DOHH2 (cell line): ENCODE measurements around the gene RPL37A.

Experiments used
- H3F3A ChIP-seq: fragments of 200-600 bp; sonication (generic), shearing (Covaris generic); 2 replicates; pipeline ENCODE4 v1.6.0; 2016; ENCODE audit warnings: antibody characterized with exemption, mild to moderate bottlenecking; ENCODE audit not compliant: control insufficient read depth, insufficient read depth
- H3K27ac ChIP-seq: fragments of 200-600 bp; sonication (generic); 2 replicates; pipeline ENCODE4 v1.5.1; 2014; ENCODE audit warnings: low read depth, mild to moderate bottlenecking, low read length, moderate library complexity
- H3K27me3 ChIP-seq: fragments of 200-600 bp; sonication (generic); 2 replicates; pipeline ENCODE4 v1.6.1; 2014; ENCODE audit warnings: mild to moderate bottlenecking, low read length, mixed read lengths; ENCODE audit not compliant: control insufficient read depth
- H3K36me3 ChIP-seq: fragments of 200-600 bp; sonication (generic); 2 replicates; pipeline ENCODE4 v1.6.1; 2014; ENCODE audit warnings: mild to moderate bottlenecking, low read length, moderate library complexity, mixed read lengths; ENCODE audit not compliant: control insufficient read depth
- H3K4me1 ChIP-seq: fragments of 200-600 bp; sonication (generic); 2 replicates; pipeline ENCODE4 v1.6.1; 2014; ENCODE audit warnings: mild to moderate bottlenecking, low read length, mixed read lengths; ENCODE audit not compliant: control insufficient read depth
- H3K4me2 ChIP-seq: fragments of 200-600 bp; sonication (generic); 2 replicates; pipeline ENCODE4 v1.6.0; 2014; ENCODE audit warnings: mild to moderate bottlenecking, low read length, moderate library complexity
- H3K4me3 ChIP-seq: fragments of 200-600 bp; sonication (generic); 2 replicates; pipeline ENCODE4 v1.5.1; 2014; ENCODE audit warnings: mild to moderate bottlenecking, low read length, mixed read lengths
- H3K79me2 ChIP-seq: fragments of 200-600 bp; sonication (generic); 2 replicates; pipeline ENCODE4 v1.6.1; 2014; ENCODE audit warnings: mild to moderate bottlenecking, low read length, mixed read lengths; ENCODE audit not compliant: control insufficient read depth
- H3K9me2 ChIP-seq: fragments of 200-600 bp; sonication (generic); replicated peaks from 2 replicates; pipeline ENCODE4 v1.6.1; 2014; ENCODE audit warnings: mild to moderate bottlenecking, low read length, mixed read lengths; ENCODE audit not compliant: control insufficient read depth
- H3K9me3 ChIP-seq: fragments of 200-600 bp; sonication (generic); 2 replicates; pipeline ENCODE4 v1.6.1; 2014; ENCODE audit warnings: antibody characterized with exemption, low read length, mixed read lengths; ENCODE audit not compliant: control insufficient read depth, insufficient read depth
- H4K20me1 ChIP-seq: fragments of 200-600 bp; sonication (generic); 2 replicates; pipeline ENCODE4 v1.6.0; 2014; ENCODE audit warnings: low read depth, mild to moderate bottlenecking, antibody characterized with exemption, low read length, moderate library complexity; ENCODE audit not compliant: control insufficient read depth, insufficient read depth
- CTCF ChIP-seq: fragments of 200-600 bp; sonication (generic); IDR thresholded peaks from one replicate; pipeline ENCODE4 v1.5.1; 2014; ENCODE audit warnings: antibody characterized with exemption, mild to moderate bottlenecking, low read depth, low read length; ENCODE audit not compliant: poor library complexity, severe bottlenecking
- EZH2phosphoT487 ChIP-seq: fragments of 200-600 bp; sonication (generic); IDR thresholded peaks from 2 replicates; pipeline ENCODE4 v1.6.1; 2017; ENCODE audit warnings: borderline replicate concordance, mild to moderate bottlenecking, antibody characterized with exemption, low read length, moderate library complexity, mixed read lengths

The RPL37A gene

GRCh38 chr2:216535454-216535995 is 36.9 kb downstream of the RPL37A start:
- H3K4me1 ChIP-seq = peaks cover 6% of the 10 kb centered on the region; the same call in 1 of the 2 replicates
- no peaks in the 10 kb centered on the region for H3K79me2 ChIP-seq
- H3K27me3 ChIP-seq = peaks cover 9% of the 10 kb centered on the region
- H3K27ac ChIP-seq = no peak overlapping the region
- H3K36me3 ChIP-seq = no peaks in the 10 kb centered on the region
- no peak overlapping the region for H3K4me2 ChIP-seq
- no peaks in the 10 kb centered on the region for H4K20me1 ChIP-seq
- TF ChIP-seq EZH2phosphoT487 (no peak), CTCF (no peak)
- no peaks in the 10 kb centered on the region for H3K9me2 ChIP-seq
- H3K9me3 ChIP-seq = no peaks in the 10 kb centered on the region
- H3F3A ChIP-seq = no peaks in the 10 kb centered on the region
- H3K4me3 ChIP-seq = no peak overlapping the region

- no peak for TF ChIP-seq EZH2phosphoT487
- no peak overlapping the region for H3K4me2 ChIP-seq
- peaks cover 9% of the 10 kb centered on the region for H3K27me3 ChIP-seq
- no peak overlapping the region for H3K27ac ChIP-seq
- no peaks in the 10 kb centered on the region for H3F3A ChIP-seq
- H3K4me3 ChIP-seq = no peak overlapping the region
- peaks cover 6% of the 10 kb centered on the region; the same call in 1 of the 2 replicates for H3K4me1 ChIP-seq
- no peaks in the 10 kb centered on the region for H4K20me1 ChIP-seq
- H3K9me3 ChIP-seq = no peaks in the 10 kb centered on the region
- H3K79me2 ChIP-seq = no peaks in the 10 kb centered on the region
- H3K36me3 ChIP-seq = no peaks in the 10 kb centered on the region
- H3K9me2 ChIP-seq = no peaks in the 10 kb centered on the region
These were observed 38.1 kb downstream of the RPL37A start for GRCh38 chr2:216536734-216537210.

GRCh38 chr2:216537366-216537765 is 38.7 kb downstream of the RPL37A start:
- TF ChIP-seq EZH2phosphoT487 (no peak), CTCF (no peak)
- Histone ChIP-seq H3K4me1 (peaks cover 6% of the 10 kb centered on the region; the same call in 1 of the 2 replicates), H4K20me1 (no peaks in the 10 kb centered on the region), H3K27me3 (peaks cover 9% of the 10 kb centered on the region), H3K79me2 (no peaks in the 10 kb centered on the region), H3K36me3 (no peaks in the 10 kb centered on the region), H3F3A (no peaks in the 10 kb centered on the region), H3K9me3 (no peaks in the 10 kb centered on the region), H3K27ac (no peak overlapping the region), H3K4me3 (no peak overlapping the region), H3K4me2 (no peak overlapping the region), H3K9me2 (no peaks in the 10 kb centered on the region)

- Histone ChIP-seq H3K36me3 (no peaks in the 10 kb centered on the region), H3K9me2 (no peaks in the 10 kb centered on the region), H3K79me2 (no peaks in the 10 kb centered on the region), H3K4me2 (no peak overlapping the region), H4K20me1 (no peaks in the 10 kb centered on the region), H3F3A (no peaks in the 10 kb centered on the region), H3K9me3 (no peaks in the 10 kb centered on the region), H3K4me1 (peaks cover 6% of the 10 kb centered on the region; the same call in 1 of the 2 replicates), H3K27me3 (peaks cover 9% of the 10 kb centered on the region), H3K27ac (no peak overlapping the region), H3K4me3 (no peak overlapping the region)
- TF ChIP-seq CTCF (no peak), EZH2phosphoT487 (no peak)
These were observed 39.9 kb downstream of the RPL37A start for GRCh38 chr2:216538538-216538937.
